Esophagus muscularis mucosa (tissue), 4 donors: Measurements from ENCODE around the gene EPHB1.

Source experiments
- CTCF ChIP-seq, 3 experiments: fragments of 200-600 bp in 2 of 3; fragments of 450-650 bp in 1 of 3; sonication (generic) in 2 of 3; IDR thresholded peaks; one replicate each; pipeline ENCODE4 v1.5.1; 2017 to 2019; ENCODE audit warnings: antibody characterized with exemption in 3 of 3, mild to moderate bottlenecking in 2 of 3, moderate library complexity in 1 of 3
- EP300 ChIP-seq: sonication (generic); formaldehyde crosslinking; IDR thresholded peaks from one replicate; pipeline ENCODE4 v1.6.1; 2017; ENCODE audit warnings: antibody characterized with exemption
- POLR2A ChIP-seq: fragments of 450-650 bp; IDR thresholded peaks from one replicate; pipeline ENCODE4 v1.6.1; 2017; ENCODE audit warnings: antibody characterized with exemption, moderate library complexity, mild to moderate bottlenecking, low read depth

GRCh38 chr3:135082706-135083105 lies 287.6 kb downstream of the EPHB1 start:
- TF ChIP-seq CTCF (IDR thresholded peaks at IDR 0.05) (no peak), POLR2A (no peak), EP300 (no peak)
